ENCODE data around the gene SHANK2. TPM values are rescaled to one million over a fixed set of nuclear protein-coding genes. Genes with fewer than 3 reads are reported as not detected.

SHANK2 gene
- total and polyA plus RNA-seq, 11 donors = under 0.01 to 1.5 (median 0.31) TPM; not detected in 5

DNA sequence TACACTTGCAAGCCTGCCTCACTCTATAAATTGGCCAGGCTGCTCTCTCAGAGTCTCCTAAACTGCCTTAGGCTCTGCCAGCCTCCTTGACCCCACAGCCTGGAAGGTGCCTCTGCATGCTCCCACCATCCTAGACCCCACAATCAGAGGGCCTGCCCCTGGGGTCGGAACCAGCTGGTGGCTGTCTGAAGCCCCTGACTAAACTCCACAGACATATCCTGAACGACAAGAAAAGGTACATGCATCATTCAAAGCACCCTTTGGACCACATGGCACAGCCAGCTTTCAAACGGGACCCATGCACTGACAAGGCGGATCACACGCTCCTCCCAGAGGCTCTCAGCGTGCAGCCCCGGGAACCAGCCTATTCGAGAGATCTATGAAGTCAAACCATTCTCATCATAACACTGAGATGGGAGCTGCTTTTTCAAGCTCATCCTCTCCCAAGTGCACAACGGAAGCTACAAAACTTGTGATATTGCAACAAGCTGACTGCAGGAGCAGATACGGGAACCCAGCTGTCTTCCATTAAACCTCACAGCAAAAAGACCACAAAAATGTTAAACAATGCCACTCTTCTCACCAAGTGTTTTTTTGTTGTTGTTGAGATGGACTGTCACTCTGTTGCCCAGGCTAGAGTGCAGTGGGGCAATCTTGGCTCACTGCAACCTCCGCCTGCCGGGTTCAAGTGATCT lies 8.1 kb downstream of the SHANK2 start:
- no peak overlapping the region for H3K27ac ChIP-seq
- TF ChIP-seq, protein P1, sequence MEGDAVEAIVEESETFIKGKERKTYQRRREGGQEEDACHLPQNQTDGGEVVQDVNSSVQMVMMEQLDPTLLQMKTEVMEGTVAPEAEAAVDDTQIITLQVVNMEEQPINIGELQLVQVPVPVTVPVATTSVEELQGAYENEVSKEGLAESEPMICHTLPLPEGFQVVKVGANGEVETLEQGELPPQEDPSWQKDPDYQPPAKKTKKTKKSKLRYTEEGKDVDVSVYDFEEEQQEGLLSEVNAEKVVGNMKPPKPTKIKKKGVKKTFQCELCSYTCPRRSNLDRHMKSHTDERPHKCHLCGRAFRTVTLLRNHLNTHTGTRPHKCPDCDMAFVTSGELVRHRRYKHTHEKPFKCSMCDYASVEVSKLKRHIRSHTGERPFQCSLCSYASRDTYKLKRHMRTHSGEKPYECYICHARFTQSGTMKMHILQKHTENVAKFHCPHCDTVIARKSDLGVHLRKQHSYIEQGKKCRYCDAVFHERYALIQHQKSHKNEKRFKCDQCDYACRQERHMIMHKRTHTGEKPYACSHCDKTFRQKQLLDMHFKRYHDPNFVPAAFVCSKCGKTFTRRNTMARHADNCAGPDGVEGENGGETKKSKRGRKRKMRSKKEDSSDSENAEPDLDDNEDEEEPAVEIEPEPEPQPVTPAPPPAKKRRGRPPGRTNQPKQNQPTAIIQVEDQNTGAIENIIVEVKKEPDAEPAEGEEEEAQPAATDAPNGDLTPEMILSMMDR (IDR thresholded peaks at IDR 0.05) = no peak
- TF ChIP-seq POLR2A (IDR thresholded peaks at IDR 0.05) = no peak
- 72 to 79% (median 75%) methylated on average over 9 to 12 of the region's 12 CpGs for WGBS, 4 donors
- H3K4me3 ChIP-seq = no peak overlapping the region
- H3K9me3 ChIP-seq = no peaks in the 10 kb centered on the region
- intact Hi-C loops (cut with DNase I) = no loop called here
- ATAC-seq = no peak
- peaks cover 5 to 63% (median 28%) of the 10 kb centered on the region in 9 donors for H3K27me3 ChIP-seq
- H3K4me1 ChIP-seq = peaks cover 0 to 14% (median 0%) of the 10 kb centered on the region in 12 donors
- no peaks in the 10 kb centered on the region for H3K36me3 ChIP-seq
- no peak for DNase-seq

DNA sequence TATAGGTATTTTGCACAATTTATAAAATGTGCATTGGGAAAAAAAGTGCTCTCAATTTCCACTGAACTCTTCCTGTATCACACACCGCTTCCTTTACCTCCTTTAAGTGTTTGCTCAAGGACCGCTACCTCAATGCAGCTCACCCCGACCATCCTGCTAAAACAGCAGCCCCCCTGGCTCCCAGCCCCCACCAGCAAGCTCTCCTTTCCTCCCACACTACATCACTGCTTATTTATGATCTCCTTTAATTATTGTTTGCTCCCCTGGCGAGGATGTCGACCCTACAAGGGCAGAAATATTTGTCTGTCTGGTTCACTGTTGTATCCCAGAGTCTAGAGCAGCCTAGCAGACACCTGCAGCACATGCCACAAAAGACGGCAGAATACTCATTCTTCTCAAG lies 10.0 kb downstream of the SHANK2 start:
- no peak for ATAC-seq
- 71 to 83% (median 77%) methylated on average over 6 of the region's 6 CpGs for WGBS, 4 donors
- Histone ChIP-seq H3K9me3 (no peaks in the 10 kb centered on the region), H3K36me3 (no peaks in the 10 kb centered on the region), H3K4me1 (peaks cover 0 to 11% (median 0%) of the 10 kb centered on the region in 12 donors), H3K4me3 (no peak overlapping the region), H3K27ac (no peak overlapping the region), H3K27me3 (peaks cover 0 to 51% (median 13%) of the 10 kb centered on the region in 9 donors)
- TF ChIP-seq, protein P1 (IDR thresholded peaks at IDR 0.05) = no peak
- no peak for TF ChIP-seq POLR2A (IDR thresholded peaks at IDR 0.05)
- no peak for DNase-seq
- intact Hi-C loops (cut with DNase I) = no loop called here

DNA sequence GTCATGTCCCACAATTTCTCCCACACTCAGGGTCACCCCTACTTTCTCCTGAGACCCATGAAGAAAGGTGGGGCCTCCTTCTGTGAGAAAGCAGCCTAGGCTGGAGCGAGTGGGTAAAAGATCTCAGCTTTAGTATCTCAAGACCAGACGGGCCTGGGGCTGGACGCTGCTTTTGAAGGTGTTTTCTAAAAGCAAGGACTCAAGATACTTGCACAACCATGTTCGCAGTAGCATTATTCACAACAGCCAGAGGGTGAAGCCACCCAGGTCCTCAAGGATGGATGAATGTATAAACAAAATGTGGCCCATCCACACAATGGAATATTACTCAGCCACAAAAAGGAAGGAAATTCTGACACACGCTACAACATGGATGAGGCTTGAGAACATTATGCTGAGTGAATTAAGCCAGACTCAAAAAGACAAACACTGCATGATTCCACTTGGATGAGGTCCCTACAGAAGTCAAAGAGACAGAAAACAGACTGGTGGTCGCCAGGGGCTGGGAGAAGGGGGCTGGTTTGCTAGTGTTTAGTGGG lies 10.6 kb downstream of the SHANK2 start:
- ATAC-seq (no peak), DNase-seq (no peak)
- 89 to 91% (median 90%) methylated on average over 6 of the region's 6 CpGs for WGBS, 4 donors
- TF ChIP-seq, protein P1 (IDR thresholded peaks at IDR 0.05) = no peak
- TF ChIP-seq POLR2A (IDR thresholded peaks at IDR 0.05) = no peak
- intact Hi-C loops (cut with DNase I) = no loop called here
- Histone ChIP-seq H3K27me3 (peaks cover 0 to 50% (median 12%) of the 10 kb centered on the region in 9 donors), H3K4me3 (no peak overlapping the region), H3K4me1 (peaks cover 0 to 9% (median 0%) of the 10 kb centered on the region in 12 donors), H3K36me3 (no peaks in the 10 kb centered on the region), H3K27ac (no peak overlapping the region), H3K9me3 (no peaks in the 10 kb centered on the region)

DNA sequence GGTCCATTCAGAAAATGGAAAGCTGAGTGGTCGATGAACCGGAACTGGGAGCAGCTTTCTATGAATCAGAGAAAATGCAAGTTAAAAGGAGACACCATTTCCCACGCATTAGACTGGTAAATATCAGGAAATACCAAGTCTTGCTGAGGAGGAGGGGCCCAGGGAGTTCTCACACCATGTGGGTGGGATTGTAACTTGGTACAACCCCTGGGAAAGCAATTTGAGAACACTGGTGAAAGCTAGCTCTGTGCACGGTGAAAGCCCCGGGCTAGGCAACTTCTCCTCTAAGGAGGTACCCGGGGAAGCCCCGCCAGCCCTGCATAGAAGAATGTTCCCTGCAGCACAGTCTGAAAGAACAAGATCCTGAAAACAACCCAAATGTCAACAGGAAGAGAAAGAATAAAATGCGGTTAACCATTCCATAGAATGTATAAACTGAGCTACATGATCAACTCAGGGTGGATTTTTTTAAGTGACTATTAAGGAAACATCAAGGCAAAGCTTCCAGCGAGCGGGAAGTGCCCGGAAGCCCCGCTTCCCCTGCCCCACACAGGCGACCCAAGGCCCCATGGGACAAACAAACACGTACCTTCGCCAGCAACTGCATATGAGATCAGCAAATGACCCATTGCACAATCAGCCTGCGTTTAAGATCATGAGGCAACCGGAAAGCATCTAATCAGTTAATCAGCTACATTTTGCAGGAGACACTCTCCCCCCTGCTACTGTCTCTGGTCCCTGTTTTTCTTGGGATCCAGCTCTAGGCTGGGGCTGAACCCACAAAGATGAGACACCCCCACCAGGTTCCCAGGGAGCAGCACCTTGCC lies 11.3 kb downstream of the SHANK2 start:
- ATAC-seq = peak in 3 of 4 donors; percentile 45 to 67 (median 55)
- H3K9me3 ChIP-seq = no peaks in the 10 kb centered on the region
- intact Hi-C loops (cut with DNase I) = no loop called here
- H3K4me1 ChIP-seq = peaks cover 0 to 9% (median 0%) of the 10 kb centered on the region in 12 donors
- peaks cover 0 to 44% (median 6%) of the 10 kb centered on the region in 9 donors for H3K27me3 ChIP-seq
- H3K4me3 ChIP-seq = no peak overlapping the region
- H3K36me3 ChIP-seq = no peaks in the 10 kb centered on the region
- H3K27ac ChIP-seq = no peak overlapping the region
- DNase-seq = peak in 1 of 5 donors; percentile 42
- 27 to 35% (median 32%) methylated on average over 17 of the region's 17 CpGs for WGBS, 4 donors
- TF ChIP-seq, protein P1 (IDR thresholded peaks at IDR 0.05) = no peak
- TF ChIP-seq POLR2A (IDR thresholded peaks at IDR 0.05) = no peak
